Measurements from ENCODE around the gene ITPR1. TPM values are rescaled to one million over a fixed set of nuclear protein-coding genes. Genes with fewer than 3 reads are reported as not detected.

Gene ITPR1
- polyA plus RNA-seq, 1 of the 3 experiments (the other 2 are of a cell fraction) = 5.9 TPM

GRCh38 chr3:4493941-4494894 lies 1.1 kb downstream of the ITPR1 start:
- DNase-seq = peak; percentile 42
- no peaks in the 10 kb centered on the region for H3K9me2 ChIP-seq
- H3K4me1 ChIP-seq (ENCODE audit: control insufficient read depth in 1 of 2, insufficient read depth in 2 of 2, low read depth in 1 of 2, low read length in 1 of 2) = peaks cover 0 to 21% of the 10 kb centered on the region in 2 experiments; a peak in 2 of 4 replicates
- no peaks in the 10 kb centered on the region for H3K27me3 ChIP-seq (ENCODE audit: insufficient read depth)
- no peaks in the 10 kb centered on the region for H4K20me1 ChIP-seq (ENCODE audit: insufficient read depth)
- CTCF ChIA-PET = interaction anchor here (0.6 to 7.8 kb wide), 10 partner anchors 8 to 143 kb away, joined by 3 to 44 read pairs (median 6); partner anchors contain the start of gene SUMF1
- peak overlapping the region in 1 of 2 experiments; percentile 80; a peak in 2 of 4 replicates for H3K27ac ChIP-seq (ENCODE audit: low read depth in 2 of 2, low read length in 1 of 2)
- peak overlapping the region; percentile 99 for H3K4me2 ChIP-seq
- peak overlapping the region; percentile 64 for H3K9ac ChIP-seq
- H2AFZ ChIP-seq (ENCODE audit: low read depth) = peak overlapping the region; percentile 95
- peaks cover 3% of the 10 kb centered on the region for H3F3A ChIP-seq (replicated peaks; ENCODE audit: insufficient read depth)
- 19% methylated on average over 28 of the region's 28 CpGs for WGBS (ENCODE audit: low lambda C conversion rate)
- peak overlapping the region; percentile 92 to 96 for H3K4me3 ChIP-seq (ENCODE audit: low read depth in 2 of 2, low read length in 1 of 2)
- no peaks in the 10 kb centered on the region for H3K9me3 ChIP-seq
- no peak for TF ChIP-seq TEAD4 (IDR thresholded peaks at IDR 0.05; ENCODE audit: borderline replicate concordance, insufficient read depth)
- TF ChIP-seq RAD21 (IDR thresholded peaks at IDR 0.05; ENCODE audit: low read length) = peak; percentile 7; the same call in 1 of the 2 replicates
- peak; percentile 38; the same call in 1 of the 2 replicates for TF ChIP-seq MXI1 (IDR thresholded peaks at IDR 0.05; ENCODE audit: low read depth, low read length)
- TF ChIP-seq MAX (IDR thresholded peaks at IDR 0.05; ENCODE audit: low read depth) = 0 out of 2 replicates have a peak, but pooled peaks have one; percentile 34
- no peak for TF ChIP-seq TCF12 (IDR thresholded peaks at IDR 0.05)
- H3K79me2 ChIP-seq (ENCODE audit: insufficient read depth) = no peaks in the 10 kb centered on the region
- H3K36me3 ChIP-seq (replicated peaks in 1 of 2; ENCODE audit: control insufficient read depth in 1 of 2, insufficient read depth in 2 of 2, low read length in 1 of 2) = no peaks in the 10 kb centered on the region
- POLR2A ChIA-PET = interaction anchor here (0.6 to 3.2 kb wide), 22 partner anchors 10 to 143 kb away, joined by 3 to 49 read pairs (median 5); partner anchors contain the start of gene SUMF1

GRCh38 chr3:4494895-4495264 lies 1.7 kb downstream of the ITPR1 start:
- 55% methylated on average over 4 of the region's 4 CpGs for WGBS (ENCODE audit: low lambda C conversion rate)
- peak overlapping the region; percentile 99 for H3K4me2 ChIP-seq
- no peaks in the 10 kb centered on the region for H3K36me3 ChIP-seq (replicated peaks in 1 of 2; ENCODE audit: control insufficient read depth in 1 of 2, insufficient read depth in 2 of 2, low read length in 1 of 2)
- no peaks in the 10 kb centered on the region for H3K79me2 ChIP-seq (ENCODE audit: insufficient read depth)
- H3K4me3 ChIP-seq (ENCODE audit: low read depth in 2 of 2, low read length in 1 of 2) = peak overlapping the region; percentile 92 to 96
- H3K9me2 ChIP-seq = no peaks in the 10 kb centered on the region
- no peak overlapping the region; the same call in 1 of the 2 replicates for H2AFZ ChIP-seq (ENCODE audit: low read depth)
- peaks cover 0 to 21% of the 10 kb centered on the region in 2 experiments; a peak in 2 of 4 replicates for H3K4me1 ChIP-seq (ENCODE audit: control insufficient read depth in 1 of 2, insufficient read depth in 2 of 2, low read depth in 1 of 2, low read length in 1 of 2)
- no peak overlapping the region for H3K9ac ChIP-seq
- DNase-seq = no peak
- POLR2A ChIA-PET = interaction anchor here (1.5 to 3.2 kb wide), 5 partner anchors 9 to 144 kb away, joined by 3 to 49 read pairs (median 17); no protein-coding TSS in a partner anchor
- H4K20me1 ChIP-seq (ENCODE audit: insufficient read depth) = no peaks in the 10 kb centered on the region
- no peaks in the 10 kb centered on the region for H3K9me3 ChIP-seq
- no peaks in the 10 kb centered on the region for H3K27me3 ChIP-seq (ENCODE audit: insufficient read depth)
- CTCF ChIA-PET = interaction anchor here (1.3 to 7.8 kb wide), 4 partner anchors 11 to 144 kb away, joined by 3 to 44 read pairs (median 28); no protein-coding TSS in a partner anchor
- TF ChIP-seq SIN3A (IDR thresholded peaks at IDR 0.05; ENCODE audit: borderline replicate concordance, low read depth, low read length) (no peak), FOXJ3 (CRISPR knock-in tag; IDR thresholded peaks at IDR 0.05) (no peak), IRF3 (IDR thresholded peaks at IDR 0.05; ENCODE audit: low read depth, low read length) (no peak), PBX3 (IDR thresholded peaks at IDR 0.05) (no peak), TEAD4 (IDR thresholded peaks at IDR 0.05; ENCODE audit: borderline replicate concordance, insufficient read depth) (no peak), CTCF (IDR thresholded peaks at IDR 0.05) (no peak), GATA2 (CRISPR knock-in tag; IDR thresholded peaks at IDR 0.05) (no peak), FOSL2 (IDR thresholded peaks at IDR 0.05; ENCODE audit: borderline replicate concordance, low read depth) (no peak), REST (IDR thresholded peaks at IDR 0.05; ENCODE audit: low read depth, low read length) (no peak), RFX5 (IDR thresholded peaks at IDR 0.05; ENCODE audit: low read length) (no peak), MXI1 (IDR thresholded peaks at IDR 0.05; ENCODE audit: low read depth, low read length) (no peak), RCOR1 (IDR thresholded peaks at IDR 0.05; ENCODE audit: low read length) (no peak), SMC3 (IDR thresholded peaks at IDR 0.05; ENCODE audit: low read depth, low read length) (no peak)
- no peak overlapping the region for H3K27ac ChIP-seq (ENCODE audit: low read depth in 2 of 2, low read length in 1 of 2)
- peaks cover 3% of the 10 kb centered on the region for H3F3A ChIP-seq (replicated peaks; ENCODE audit: insufficient read depth)

All from SK-N-SH (cell line).